NCI-H187 treated with DMSO at 0.1 percent for 48 hours (cell line): Measurements from ENCODE around the gene NBEAL1.
"Not testable (repeated sequence)": the region's sequence is repeated elsewhere in the genome, so short reads cannot be mapped to it uniquely, and the experiment has no call there.

ENCODE experiments used
- DNase-seq: peaks from one replicate; lab custom pipeline; 2025; lab: John Stamatoyannopoulos, UW

NBEAL1 gene

GRCh38 chr2:203237346-203238238, 222.9 kb downstream of the NBEAL1 start:
- no peak for DNase-seq

DNA sequence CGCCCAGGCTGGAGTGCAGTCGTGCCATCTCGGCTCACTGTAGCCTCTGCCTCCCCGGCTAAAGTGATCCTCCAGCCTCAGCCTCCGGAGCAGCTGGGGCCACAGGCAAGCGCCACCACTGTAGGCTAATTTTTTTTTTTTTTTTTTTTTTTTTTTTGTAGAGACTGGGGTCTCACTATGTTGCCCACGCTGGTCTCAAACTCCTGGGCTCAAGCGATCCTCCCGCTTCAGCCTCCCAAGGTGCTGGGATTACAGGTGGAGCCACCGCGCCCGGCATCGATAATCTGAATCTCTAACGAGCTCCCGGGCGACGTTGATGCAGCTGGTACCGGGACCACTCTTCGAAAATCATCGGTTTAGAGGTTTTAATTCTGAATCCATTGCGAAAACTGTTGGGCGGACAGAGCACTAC, 223.6 kb downstream of the NBEAL1 start:
- DNase-seq = no peak

GRCh38 chr2:203238704-203239526, 224.2 kb downstream of the NBEAL1 start, which contains the start of gene CYP20A1:
TSS of gene CYP20A1 (plus strand) at chr2:203239018. CDS start at chr2:203239063, 45 bp downstream.
- peak; percentile 8 for DNase-seq

DNA sequence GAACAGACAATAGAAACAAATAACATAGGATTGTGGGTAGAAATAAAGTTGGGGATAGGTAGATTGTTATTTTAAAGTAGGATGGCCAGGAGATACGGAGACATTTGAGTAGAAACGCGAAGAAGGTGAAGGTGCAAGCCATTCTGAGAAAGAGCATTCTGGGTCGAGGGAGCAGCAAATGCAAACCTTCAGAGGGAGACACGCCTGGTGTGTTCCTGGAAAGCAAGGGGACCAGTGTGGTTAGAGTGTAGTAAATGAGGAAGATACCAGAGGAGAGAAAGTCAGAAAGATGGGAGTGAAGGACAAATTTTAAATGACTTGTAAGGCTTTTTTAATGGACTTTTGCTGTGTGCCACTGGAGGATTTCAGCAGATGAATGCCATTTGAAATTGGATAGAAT, 225.8 kb downstream of the NBEAL1 start:
- no peak for DNase-seq

GRCh38 chr2:203242518-203242917, 227.8 kb downstream of the NBEAL1 start:
- no peak for DNase-seq

DNA sequence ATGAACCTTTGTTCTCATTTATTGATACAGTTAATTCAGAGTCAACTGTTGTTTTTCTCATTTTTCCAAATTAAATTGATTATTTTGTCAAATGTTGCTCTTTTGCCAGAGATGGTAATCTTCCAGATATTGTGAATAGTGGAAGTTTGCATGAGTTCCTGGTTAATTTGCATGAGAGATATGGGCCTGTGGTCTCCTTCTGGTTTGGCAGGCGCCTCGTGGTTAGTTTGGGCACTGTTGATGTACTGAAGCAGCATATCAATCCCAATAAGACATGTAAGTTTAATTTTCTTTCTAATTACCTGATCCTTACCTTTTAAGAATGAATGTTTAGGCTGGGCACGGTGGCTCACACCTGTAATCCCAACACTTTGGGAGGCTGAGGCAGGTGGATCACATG, 232.0 kb downstream of the NBEAL1 start:
- no peak for DNase-seq

GRCh38 chr2:203252818-203253217, 238.1 kb downstream of the NBEAL1 start:
- no peak for DNase-seq

DNA sequence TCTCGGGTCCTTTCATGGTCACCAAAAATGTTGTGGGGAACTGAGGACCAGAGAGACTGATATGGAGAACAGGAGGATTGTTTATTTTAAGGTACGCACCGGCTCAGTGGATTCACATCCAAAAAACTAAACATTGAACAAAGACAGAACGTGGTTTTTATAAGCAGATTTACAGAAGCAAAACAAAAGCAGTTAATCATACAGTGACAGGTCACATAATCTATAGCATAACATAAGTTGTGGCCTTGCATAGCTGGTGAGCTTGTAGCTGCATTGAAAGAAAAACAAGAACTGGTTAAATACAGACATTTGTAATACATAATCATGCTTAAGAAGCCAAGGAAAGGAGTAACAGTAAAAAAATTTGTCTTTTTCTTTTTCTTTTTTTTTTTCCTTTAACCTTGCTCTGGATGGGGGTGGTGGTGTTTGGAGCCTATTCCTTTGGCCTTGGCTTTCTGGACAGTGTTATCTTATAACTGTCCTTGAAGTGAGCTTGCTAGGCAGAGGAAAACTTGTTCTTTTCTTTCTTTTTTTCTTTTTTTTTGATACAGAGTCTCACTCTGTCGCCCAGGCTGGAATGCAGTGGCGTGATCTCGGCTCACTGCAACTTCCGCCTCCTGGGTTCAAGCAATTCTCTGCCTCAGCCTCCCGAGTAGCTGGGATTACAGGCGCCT, 238.9 kb downstream of the NBEAL1 start:
- not testable (repeated sequence) for DNase-seq

- DNase-seq = no peak
Observed at GRCh38 chr2:203261326-203262159, 246.9 kb downstream of the NBEAL1 start.
